B cell (primary cell): ENCODE data around the gene CTCF. TPM values are rescaled to one million over a fixed set of nuclear protein-coding genes. Genes with fewer than 3 reads are reported as not detected.

Source experiments
- ATAC-seq: fragments of 200-7000 bp; cut with Tn5 transposase; one replicate; pipeline ENCODE4 v1.10.0; 2021; ENCODE audit warnings: low read depth, mild to moderate bottlenecking, moderate number of reproducible peaks, moderate library complexity
- CTCF ChIA-PET: fragments of 350-600 bp; sonication (Branson Sonifier 250); formaldehyde crosslinking; loops from one replicate; lab custom pipeline; 2021; ENCODE audit warnings: antibody characterized with exemption, inconsistent platforms; lab: Charles Lee
- POLR2A ChIA-PET: fragments of 350-600 bp; sonication (Branson Sonifier 250); formaldehyde crosslinking; loops from one replicate; lab custom pipeline; 2021; ENCODE audit warnings: antibody characterized with exemption; lab: Charles Lee
- DNase-seq: peaks from one replicate; pipeline ENCODE4 v3.0.0; 2013
- H2AFZ ChIP-seq: 2 replicates; pipeline ENCODE4 v1.6.1; 2012; ENCODE audit warnings: mild to moderate bottlenecking, low read depth, low read length; ENCODE audit not compliant: insufficient read depth, poor library complexity, severe bottlenecking
- H3K27ac ChIP-seq, 2 donors: 1 replicate in 1 of 2; 2 replicates in 1 of 2; pipeline ENCODE4 v1.5.1; 2012 to 2013; ENCODE audit warnings: low read length in 2 of 2, mild to moderate bottlenecking in 2 of 2, moderate library complexity in 1 of 2
- H3K27me3 ChIP-seq, 4 experiments: fragments of 200-600 bp in 1 of 4; sonication (generic) in 1 of 4; replicated peaks in 1 of 4; 1 replicate in 2 of 4; 2 replicates in 2 of 4; pipeline versions ENCODE4 v1.6.1 to v1.7.0; 2013 to 2016; ENCODE audit warnings: low read length in 3 of 4, mild to moderate bottlenecking in 2 of 4, mixed read lengths in 1 of 4, moderate library complexity in 1 of 4; ENCODE audit not compliant: insufficient read depth in 4 of 4, control insufficient read depth in 3 of 4; ENCODE audit errors: control extremely low read depth in 1 of 4
- H3K36me3 ChIP-seq, 2 experiments: replicated peaks in 1 of 2; 1 replicate in 1 of 2; 2 replicates in 1 of 2; pipeline versions ENCODE4 v1.6.1 to v1.7.1; 2013; ENCODE audit warnings: low read length in 1 of 2; ENCODE audit not compliant: insufficient read depth in 2 of 2, control insufficient read depth in 1 of 2; ENCODE audit errors: control extremely low read depth in 1 of 2, extremely low read depth in 1 of 2
- H3K4me1 ChIP-seq, 2 donors: fragments of 200-600 bp in 1 of 2; sonication (generic) in 1 of 2; 1 replicate in 1 of 2; 2 replicates in 1 of 2; pipeline versions ENCODE4 v1.5.1 to v1.6.1; 2013 to 2017; ENCODE audit warnings: low read length in 2 of 2; ENCODE audit not compliant: control insufficient read depth in 2 of 2, insufficient read depth in 2 of 2
- H3K4me2 ChIP-seq: replicated peaks from 2 replicates; pipeline ENCODE3; 2012; ENCODE audit warnings: mild to moderate bottlenecking, low read depth, low read length; ENCODE audit not compliant: poor library complexity, severe bottlenecking
- H3K4me3 ChIP-seq, 5 experiments: fragments of 200-600 bp in 1 of 5; sonication (generic) in 1 of 5; 1 replicate in 3 of 5; 2 replicates in 2 of 5; pipeline versions ENCODE4 v1.5.1 to v1.7.0; 2011 to 2016; ENCODE audit warnings: low read length in 4 of 5, mild to moderate bottlenecking in 4 of 5, low read depth in 2 of 5, control low read depth in 1 of 5, moderate library complexity in 1 of 5; ENCODE audit not compliant: insufficient read depth in 1 of 5; ENCODE audit errors: control extremely low read depth in 1 of 5, extremely low read depth in 1 of 5
- H3K79me2 ChIP-seq: fragments of 200-600 bp; sonication (generic); one replicate; pipeline ENCODE4 v1.6.0; 2016; ENCODE audit warnings: low read length; ENCODE audit not compliant: control insufficient read depth, insufficient read depth
- H3K9ac ChIP-seq: fragments of 200-600 bp; sonication (generic); 2 replicates; pipeline ENCODE4 v1.6.1; 2017; ENCODE audit warnings: mild to moderate bottlenecking, low read length, moderate library complexity
- H3K9me3 ChIP-seq, 3 donors: one replicate each; pipeline versions ENCODE4 v1.6.1 to v1.7.1; 2013; ENCODE audit warnings: low read length in 2 of 3; ENCODE audit not compliant: control insufficient read depth in 2 of 3, insufficient read depth in 1 of 3; ENCODE audit errors: control extremely low read depth in 1 of 3
- H4K20me1 ChIP-seq: 2 replicates; pipeline ENCODE4 v1.6.0; 2012; ENCODE audit warnings: mild to moderate bottlenecking, low read length; ENCODE audit not compliant: insufficient read depth, control insufficient read depth, poor library complexity, severe bottlenecking
- H3K27ac Mint-ChIP-seq: one replicate; pipeline ENCODE4 v1.8.0; 2021; ENCODE audit warnings: mixed read lengths
- H3K27me3 Mint-ChIP-seq: one replicate; pipeline ENCODE4 v1.8.0; 2021; ENCODE audit warnings: mixed read lengths
- H3K4me1 Mint-ChIP-seq: one replicate; pipeline ENCODE4 v1.8.0; 2021; ENCODE audit warnings: mixed read lengths
- H3K4me3 Mint-ChIP-seq: one replicate; pipeline ENCODE4 v1.8.0; 2021; ENCODE audit warnings: mixed read lengths
- H3K9me3 Mint-ChIP-seq: one replicate; pipeline ENCODE4 v1.8.0; 2022; ENCODE audit warnings: mixed read lengths; ENCODE audit not compliant: insufficient read depth
- CTCF ChIP-seq: fragments of 200-600 bp; IDR thresholded peaks from one replicate; pipeline ENCODE4 v1.8.0; 2022; ENCODE audit warnings: antibody characterized with exemption, mild to moderate bottlenecking
- EZH2 ChIP-seq: IDR thresholded peaks from 2 replicates; pipeline ENCODE4 v1.6.1; 2012; ENCODE audit warnings: borderline replicate concordance, low read depth, mild to moderate bottlenecking, moderate library complexity, low read length; ENCODE audit not compliant: insufficient read depth, poor library complexity, severe bottlenecking
- WGBS: methylation state at CpG from one replicate; pipeline ENCODE4 v1.1.5; 2013; ENCODE audit warnings: missing lambda C conversion rate; ENCODE audit not compliant: insufficient coverage; 5-methylcytosine and 5-hydroxymethylcytosine counted together
- intact Hi-C: fragments of 100-400 bp; cut with micrococcal nuclease; formaldehyde crosslinking; loops from one replicate; pipeline ENCODE4 v1.10.0; 2022
- polyA plus RNA-seq: library from polyadenylated mRNA; depleted of rRNA; stranded (reverse); fragments of >200 nt; gene quantifications from 2 replicates; pipeline ENCODE4 v1.2.3, GENCODE V29; 2012
- total RNA-seq, 2 donors: library from RNA; stranded (reverse); fragments of 120-200 nt in 1 of 2; gene quantifications; 1 replicate in 1 of 2; 2 replicates in 1 of 2; pipeline versions ENCODE4 v1.2.3 to v1.2.4, GENCODE V29; 2013 to 2022

CTCF gene
- total and polyA plus RNA-seq, 2 donors (not counting 1 experiment from before 2014, with no cell fraction given), result 42.7 to 78.4 TPM

DNA sequence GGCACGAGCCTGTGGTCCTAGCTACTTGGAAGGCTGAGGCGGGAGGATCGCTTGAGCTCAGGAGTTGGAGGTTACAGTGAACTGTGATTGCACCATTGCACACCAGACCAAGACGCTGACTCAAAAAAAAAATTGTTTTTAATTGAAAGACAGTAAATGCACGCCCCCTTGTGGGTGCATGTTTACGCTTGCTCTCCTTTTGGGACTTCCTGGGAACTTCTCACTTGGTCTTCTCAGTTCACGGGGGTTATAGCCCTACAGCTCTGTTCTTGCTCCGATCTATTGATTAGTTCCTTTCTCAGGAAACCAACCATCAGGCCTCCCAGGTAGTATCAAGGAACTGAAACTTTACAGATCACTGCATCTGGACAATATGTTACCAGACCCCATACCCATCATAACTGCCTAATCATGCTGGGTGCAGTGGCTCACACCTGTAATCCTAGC is 47.9 kb upstream of the CTCF start:
- ATAC-seq (peak; percentile 14), DNase-seq (peak; percentile 89)
- H3K4me1 ChIP-seq, result peaks cover 64 to 76% of the 10 kb centered on the region in 2 donors
- intact Hi-C loops, result loop anchor here (1.0 kb wide), 2 partner anchors 20 to 33 kb away; partner anchors contain the start of gene ATP6V0D1
- no peak overlapping the region for H3K4me3 ChIP-seq
- POLR2A ChIA-PET, result interaction anchor here (0.6 to 2.1 kb wide), 10 partner anchors 15 to 158 kb away, joined by 3 to 11 read pairs (median 6); partner anchors contain the start of gene ATP6V0D1
- no peak overlapping the region for H2AFZ ChIP-seq
- peaks cover 64% of the 10 kb centered on the region for H3K4me1 Mint-ChIP-seq
- H3K4me3 Mint-ChIP-seq, result peak overlapping the region; percentile 66
- peak overlapping the region; percentile 59 to 67 for H3K27ac ChIP-seq
- H3K9me3 ChIP-seq, result no peaks in the 10 kb centered on the region
- H3K27me3 Mint-ChIP-seq, result no peaks in the 10 kb centered on the region
- H3K79me2 ChIP-seq, result peaks cover 18% of the 10 kb centered on the region
- CTCF ChIA-PET, result interaction anchor here (0.7 to 18.8 kb wide), 21 partner anchors 9 to 302 kb away, joined by 3 to 817 read pairs (median 5); partner anchors contain the start of genes ACD, AGRP, ATP6V0D1 and C16orf86
- H4K20me1 ChIP-seq, result no peaks in the 10 kb centered on the region
- peak overlapping the region; percentile 96 for H3K27ac Mint-ChIP-seq
- TF ChIP-seq EZH2 (no peak), CTCF (peak; percentile 68)
- no peaks in the 10 kb centered on the region for H3K36me3 ChIP-seq
- WGBS, result 6% methylated on average over 7 of the region's 8 CpGs
- no peaks in the 10 kb centered on the region for H3K9me3 Mint-ChIP-seq
- H3K4me2 ChIP-seq, result peak overlapping the region; percentile 41
- H3K9ac ChIP-seq, result no peak overlapping the region
- no peaks in the 10 kb centered on the region for H3K27me3 ChIP-seq
